Keratinocyte (primary cell): ENCODE measurements around the gene EGFLAM.

Experiments
- CTCF ChIP-seq, 3 experiments: IDR thresholded peaks in 1 of 3; conservative IDR thresholded peaks in 1 of 3; optimal IDR thresholded peaks in 1 of 3; 2 replicates in 2 of 3; 3 replicates in 1 of 3; pipeline versions ENCODE3 to v1.5.1; 2011; ENCODE audit warnings: low read length in 3 of 3, mild to moderate bottlenecking in 3 of 3, moderate library complexity in 2 of 3, control low read depth in 1 of 3, inconsistent platforms in 1 of 3; ENCODE audit not compliant: insufficient read depth in 2 of 3; ENCODE audit errors: extremely low read depth in 1 of 3
- EZH2 ChIP-seq: IDR thresholded peaks from one replicate; pipeline ENCODE4 v1.6.1; 2012; ENCODE audit warnings: inconsistent platforms, mild to moderate bottlenecking, low read length, moderate library complexity

- TF ChIP-seq EZH2: no peak
- TF ChIP-seq CTCF (optimal IDR thresholded peaks at IDR 0.05 in 1 of 3, IDR thresholded peaks at IDR 0.05 in 1 of 3, conservative IDR thresholded peaks at IDR 0.05 in 1 of 3; ENCODE audit: extremely low read depth in 1 of 3, insufficient read depth in 2 of 3, low read length in 3 of 3): no peak
Observed at GRCh38 chr5:38249812-38250211, 8.5 kb upstream of the EGFLAM start.
